C4-2B (cell line): ENCODE results near the gene GPR89B.
"Not testable (repeated sequence)": the region's sequence is repeated elsewhere in the genome, so short reads cannot be mapped to it uniquely, and the experiment has no call there.

Experiments used
- ZFX ChIP-seq: fragments of 450-650 bp; IDR thresholded peaks from 2 replicates; pipeline ENCODE4 v1.6.1; 2017
- TF ChIP-seq, protein P1 (sequence below): fragments of 450-650 bp; conservative IDR thresholded peaks from 2 replicates; pipeline ENCODE4 v1.5.1; 2017; ENCODE audit warnings: mild to moderate bottlenecking

DNA sequence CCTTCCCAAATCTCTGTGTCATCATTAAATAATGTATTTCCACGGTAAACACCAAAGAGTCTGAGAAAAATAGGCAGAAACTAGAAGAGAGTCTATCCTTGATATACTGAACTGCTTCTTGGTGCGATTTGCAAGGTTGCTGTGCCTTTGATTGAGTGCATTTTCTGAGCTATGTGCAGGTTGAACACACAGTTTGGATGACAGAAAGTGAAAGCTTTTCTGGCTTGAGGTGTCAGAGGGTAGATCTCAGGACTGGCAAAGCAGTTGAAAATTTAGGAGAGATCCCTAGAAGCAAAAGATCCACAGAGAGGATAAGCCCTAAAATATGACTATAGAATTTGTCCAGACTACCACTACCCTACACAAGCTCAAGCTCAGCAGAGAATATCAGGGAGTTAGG lies 31.5 kb downstream of the GPR89B start:
- TF ChIP-seq, protein P1, sequence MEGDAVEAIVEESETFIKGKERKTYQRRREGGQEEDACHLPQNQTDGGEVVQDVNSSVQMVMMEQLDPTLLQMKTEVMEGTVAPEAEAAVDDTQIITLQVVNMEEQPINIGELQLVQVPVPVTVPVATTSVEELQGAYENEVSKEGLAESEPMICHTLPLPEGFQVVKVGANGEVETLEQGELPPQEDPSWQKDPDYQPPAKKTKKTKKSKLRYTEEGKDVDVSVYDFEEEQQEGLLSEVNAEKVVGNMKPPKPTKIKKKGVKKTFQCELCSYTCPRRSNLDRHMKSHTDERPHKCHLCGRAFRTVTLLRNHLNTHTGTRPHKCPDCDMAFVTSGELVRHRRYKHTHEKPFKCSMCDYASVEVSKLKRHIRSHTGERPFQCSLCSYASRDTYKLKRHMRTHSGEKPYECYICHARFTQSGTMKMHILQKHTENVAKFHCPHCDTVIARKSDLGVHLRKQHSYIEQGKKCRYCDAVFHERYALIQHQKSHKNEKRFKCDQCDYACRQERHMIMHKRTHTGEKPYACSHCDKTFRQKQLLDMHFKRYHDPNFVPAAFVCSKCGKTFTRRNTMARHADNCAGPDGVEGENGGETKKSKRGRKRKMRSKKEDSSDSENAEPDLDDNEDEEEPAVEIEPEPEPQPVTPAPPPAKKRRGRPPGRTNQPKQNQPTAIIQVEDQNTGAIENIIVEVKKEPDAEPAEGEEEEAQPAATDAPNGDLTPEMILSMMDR: not testable (repeated sequence)
- TF ChIP-seq ZFX: not testable (repeated sequence)
